Body of pancreas (tissue), 4 donors: ENCODE results near the gene BRSK1. TPM values are rescaled to one million over a fixed set of nuclear protein-coding genes. Genes with fewer than 3 reads are reported as not detected.

ENCODE experiments used
- ATAC-seq: fragments of 150-250 bp; one replicate; pipeline ENCODE4 v1.9.1; 2016
- DNase-seq, 4 donors: peaks; one replicate each; pipeline ENCODE4 v3.0.0-alpha.2; 2019
- H3K27ac ChIP-seq, 4 donors: fragments of 200-600 bp; sonication (generic); 1 replicate in 3 of 4; 2 replicates in 1 of 4; pipeline versions ENCODE4 v1.5.1 to v1.6.1; 2016 to 2019; ENCODE audit warnings: mild to moderate bottlenecking in 1 of 4, mixed read lengths in 1 of 4, moderate library complexity in 1 of 4
- H3K27me3 ChIP-seq, 2 donors: fragments of 200-600 bp; sonication (generic); one replicate each; pipeline ENCODE4 v1.6.0; 2016; ENCODE audit warnings: mild to moderate bottlenecking in 1 of 2
- H3K36me3 ChIP-seq, 2 donors: fragments of 200-600 bp; sonication (generic); replicated peaks in 1 of 2; 2 replicates each; pipeline ENCODE4 v1.5.1; 2016; ENCODE audit warnings: low read depth in 2 of 2; ENCODE audit not compliant: insufficient read depth in 1 of 2
- H3K4me1 ChIP-seq: fragments of 200-600 bp; sonication (generic); one replicate; pipeline ENCODE4 v1.6.0; 2016
- H3K4me3 ChIP-seq, 2 donors: fragments of 200-600 bp; sonication (generic); 1 replicate in 1 of 2; 2 replicates in 1 of 2; pipeline ENCODE4 v1.5.1; 2016 to 2019
- H3K9me3 ChIP-seq, 3 donors: fragments of 200-600 bp; sonication (generic); 1 replicate in 2 of 3; 2 replicates in 1 of 3; pipeline ENCODE4 v1.5.1; 2016
- POLR2A ChIP-seq, 3 donors: fragments of 450-650 bp; IDR thresholded peaks; one replicate each; pipeline ENCODE4 v1.6.1; 2016; ENCODE audit warnings: antibody characterized with exemption in 3 of 3, mild to moderate bottlenecking in 2 of 3
- WGBS, 2 donors: methylation state at CpG; one replicate each; pipeline ENCODE4 v1.1.5; 2017; 5-methylcytosine and 5-hydroxymethylcytosine counted together
- intact Hi-C: fragments of 100-400 bp; cut with DNase I; formaldehyde crosslinking; loops from one replicate; pipeline ENCODE4 v1.15.1; 2023
- total RNA-seq, 2 donors: library from RNA; depleted of rRNA; stranded (reverse); fragments of >200 nt; gene quantifications; one replicate each; pipeline ENCODE4 v1.1.0, GENCODE V29; 2016
- TF ChIP-seq, protein P1 (sequence below), 7 experiments: fragments of 450-650 bp in 4 of 7; fragments of 200-600 bp in 3 of 7; sonication (generic) in 3 of 7; IDR thresholded peaks; one replicate each; pipeline ENCODE4 v1.5.1; 2016 to 2019; ENCODE audit warnings: antibody characterized with exemption in 7 of 7

The BRSK1 gene
- total RNA-seq, 2 donors from 2014 or later = 0.66 to 1.0 TPM

DNA sequence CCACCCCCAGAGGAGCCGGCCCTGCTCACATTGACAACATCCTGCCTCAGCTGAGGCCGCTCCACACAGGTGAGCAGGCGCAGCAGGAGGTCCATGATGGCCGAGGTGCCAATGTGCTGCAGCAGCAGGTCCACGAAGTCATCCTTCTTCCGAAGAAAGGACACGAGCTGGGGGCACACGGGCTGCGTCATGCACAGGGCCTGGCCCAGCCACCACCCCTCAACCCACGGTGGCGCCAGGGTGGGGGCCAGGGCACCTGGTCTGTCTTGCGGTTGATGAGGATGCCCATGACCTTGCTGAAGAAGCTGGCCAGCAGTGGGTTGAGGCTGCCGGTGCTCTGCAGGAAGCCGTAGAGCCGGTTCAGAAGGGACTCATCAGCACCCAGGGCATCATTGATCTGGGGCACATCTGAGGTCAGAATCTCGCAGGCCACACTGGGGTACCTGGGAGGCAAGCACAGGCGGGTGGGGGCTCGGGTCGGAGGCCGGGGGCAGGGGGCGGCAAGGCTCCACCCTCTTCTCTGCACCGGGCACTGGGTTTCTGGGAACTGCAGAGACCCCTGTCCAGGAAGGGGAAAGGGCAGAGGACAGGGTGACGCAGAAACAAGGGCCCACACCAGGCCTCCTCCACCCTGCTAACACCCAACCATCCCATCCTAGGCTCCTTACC, 38.4 kb upstream of the BRSK1 start:
- 71 to 93% methylated on average over 1 to 18 of the region's 23 CpGs for WGBS, 2 donors
- Histone ChIP-seq H3K9me3 (no peaks in the 10 kb centered on the region), H3K27ac (no peak overlapping the region), H3K27me3 (no peaks in the 10 kb centered on the region), H3K4me3 (no peak overlapping the region), H3K4me1 (no peaks in the 10 kb centered on the region), H3K36me3 (peaks cover 23 to 29% of the 10 kb centered on the region in 2 donors)
- DNase-seq (no peak), ATAC-seq (no peak)
- TF ChIP-seq, protein P1, sequence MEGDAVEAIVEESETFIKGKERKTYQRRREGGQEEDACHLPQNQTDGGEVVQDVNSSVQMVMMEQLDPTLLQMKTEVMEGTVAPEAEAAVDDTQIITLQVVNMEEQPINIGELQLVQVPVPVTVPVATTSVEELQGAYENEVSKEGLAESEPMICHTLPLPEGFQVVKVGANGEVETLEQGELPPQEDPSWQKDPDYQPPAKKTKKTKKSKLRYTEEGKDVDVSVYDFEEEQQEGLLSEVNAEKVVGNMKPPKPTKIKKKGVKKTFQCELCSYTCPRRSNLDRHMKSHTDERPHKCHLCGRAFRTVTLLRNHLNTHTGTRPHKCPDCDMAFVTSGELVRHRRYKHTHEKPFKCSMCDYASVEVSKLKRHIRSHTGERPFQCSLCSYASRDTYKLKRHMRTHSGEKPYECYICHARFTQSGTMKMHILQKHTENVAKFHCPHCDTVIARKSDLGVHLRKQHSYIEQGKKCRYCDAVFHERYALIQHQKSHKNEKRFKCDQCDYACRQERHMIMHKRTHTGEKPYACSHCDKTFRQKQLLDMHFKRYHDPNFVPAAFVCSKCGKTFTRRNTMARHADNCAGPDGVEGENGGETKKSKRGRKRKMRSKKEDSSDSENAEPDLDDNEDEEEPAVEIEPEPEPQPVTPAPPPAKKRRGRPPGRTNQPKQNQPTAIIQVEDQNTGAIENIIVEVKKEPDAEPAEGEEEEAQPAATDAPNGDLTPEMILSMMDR (IDR thresholded peaks at IDR 0.05) = no peak
- TF ChIP-seq POLR2A (IDR thresholded peaks at IDR 0.05) = no peak
- intact Hi-C loops = no loop called here

DNA sequence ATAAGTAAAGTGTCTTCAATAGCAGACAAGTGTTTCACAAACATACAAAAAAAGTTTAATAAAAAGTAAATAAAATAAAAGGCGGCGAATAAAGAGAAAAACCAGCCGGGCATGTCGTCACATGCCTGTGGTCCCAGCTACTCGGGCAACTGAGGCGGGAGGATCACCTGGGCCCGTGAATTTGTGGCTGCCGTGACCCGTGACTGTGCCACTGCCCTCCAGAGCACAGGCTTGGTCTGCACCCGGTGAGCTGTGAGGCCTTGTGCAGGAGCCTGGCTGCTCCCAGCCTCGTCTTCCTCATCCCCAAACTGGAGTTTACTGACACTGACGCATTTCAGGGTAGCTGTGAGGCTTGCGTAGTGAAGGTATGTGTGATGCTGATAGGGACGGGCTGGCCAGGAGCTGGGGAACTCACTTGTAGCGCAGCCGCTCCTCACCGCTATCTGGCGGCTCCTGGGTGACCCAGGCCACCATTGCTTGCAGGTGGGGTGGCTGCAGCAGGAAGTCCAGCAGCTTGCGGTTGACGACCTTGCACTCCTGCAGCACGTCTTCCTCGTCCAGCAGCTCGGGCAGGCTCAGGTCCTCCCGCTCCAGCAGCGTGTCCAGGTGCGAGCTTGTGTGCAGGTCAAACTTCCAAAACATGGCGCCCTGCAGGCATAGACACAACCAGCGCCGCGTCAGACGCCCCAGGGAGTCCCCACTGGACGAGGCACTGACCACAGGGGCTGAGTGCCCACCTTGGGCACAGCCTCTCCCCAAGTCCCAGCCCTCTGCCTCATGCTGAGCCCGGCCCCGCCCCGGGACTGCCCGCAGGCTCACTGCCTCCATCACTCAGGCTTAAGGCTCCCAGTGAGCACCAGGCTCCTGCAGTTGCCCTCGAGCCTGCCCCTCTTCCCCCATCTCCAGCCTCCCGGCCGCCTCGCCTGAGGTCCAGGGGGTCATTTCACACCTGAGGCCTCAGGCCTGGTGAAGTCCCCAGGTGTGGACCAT, 37.0 kb upstream of the BRSK1 start:
- no peak overlapping the region for H3K27ac ChIP-seq
- no peak for TF ChIP-seq POLR2A (IDR thresholded peaks at IDR 0.05)
- TF ChIP-seq, protein P1 (IDR thresholded peaks at IDR 0.05) = no peak
- intact Hi-C loops = no loop called here
- H3K9me3 ChIP-seq = no peaks in the 10 kb centered on the region
- H3K4me3 ChIP-seq = no peak overlapping the region
- no peaks in the 10 kb centered on the region for H3K4me1 ChIP-seq
- 86 to 91% methylated on average over 31 to 37 of the region's 40 CpGs for WGBS, 2 donors
- peaks cover 17 to 23% of the 10 kb centered on the region in 2 donors for H3K36me3 ChIP-seq
- ATAC-seq (no peak), DNase-seq (no peak)
- H3K27me3 ChIP-seq = no peaks in the 10 kb centered on the region

DNA sequence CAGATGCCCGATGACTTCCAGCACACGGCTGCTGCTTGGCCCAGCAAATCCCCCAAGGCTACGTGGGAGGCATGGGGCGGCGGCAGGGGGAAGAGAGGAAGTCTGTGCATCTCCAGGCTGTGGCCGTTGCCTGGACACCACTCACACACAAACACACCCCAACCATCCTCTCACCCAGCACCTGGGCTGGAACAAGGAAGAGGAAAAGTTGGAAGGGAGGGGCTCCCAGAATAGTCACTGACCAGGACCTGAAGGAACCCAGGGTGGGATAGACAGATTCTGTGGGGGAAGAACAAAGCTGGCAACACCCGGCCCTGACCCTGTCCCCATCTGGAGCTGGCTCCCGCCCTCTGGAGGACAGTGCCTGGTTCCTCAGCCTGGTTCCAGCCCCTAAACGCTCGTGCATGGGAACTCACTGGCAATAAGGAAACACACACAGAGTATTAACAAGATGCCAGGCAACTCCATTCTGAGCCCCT, 36.1 kb upstream of the BRSK1 start:
- Histone ChIP-seq H3K36me3 (peaks cover 8 to 14% of the 10 kb centered on the region in 2 donors), H3K27ac (no peak overlapping the region), H3K27me3 (no peaks in the 10 kb centered on the region), H3K4me3 (no peak overlapping the region), H3K4me1 (no peaks in the 10 kb centered on the region), H3K9me3 (no peaks in the 10 kb centered on the region)
- intact Hi-C loops = no loop called here
- ATAC-seq (no peak), DNase-seq (peak in 1 of 4 donors; percentile 33)
- TF ChIP-seq POLR2A (IDR thresholded peaks at IDR 0.05) = no peak
- TF ChIP-seq, protein P1 (IDR thresholded peaks at IDR 0.05) = no peak
- 68 to 80% methylated on average over 6 to 10 of the region's 10 CpGs for WGBS, 2 donors

GRCh38 chr19:55248166-55248675, 35.6 kb upstream of the BRSK1 start:
- Histone ChIP-seq H3K36me3 (peaks cover 7 to 13% of the 10 kb centered on the region in 2 donors), H3K4me1 (no peaks in the 10 kb centered on the region), H3K27ac (no peak overlapping the region), H3K27me3 (no peaks in the 10 kb centered on the region), H3K4me3 (no peak overlapping the region), H3K9me3 (no peaks in the 10 kb centered on the region)
- 74 to 77% methylated on average over 4 to 10 of the region's 10 CpGs for WGBS, 2 donors
- DNase-seq = no peak
- no peak for ATAC-seq
- intact Hi-C loops = no loop called here
- no peak for TF ChIP-seq POLR2A (IDR thresholded peaks at IDR 0.05)
- TF ChIP-seq, protein P1 (IDR thresholded peaks at IDR 0.05) = no peak
